GM19240 (cell line): ENCODE data around the gene PAM16.

Experiments used
- DNase-seq: peaks from one replicate; pipeline ENCODE4 v3.0.0; 2011; ENCODE audit warnings: low spot score; ENCODE audit not compliant: insufficient read length

PAM16 gene

DNA sequence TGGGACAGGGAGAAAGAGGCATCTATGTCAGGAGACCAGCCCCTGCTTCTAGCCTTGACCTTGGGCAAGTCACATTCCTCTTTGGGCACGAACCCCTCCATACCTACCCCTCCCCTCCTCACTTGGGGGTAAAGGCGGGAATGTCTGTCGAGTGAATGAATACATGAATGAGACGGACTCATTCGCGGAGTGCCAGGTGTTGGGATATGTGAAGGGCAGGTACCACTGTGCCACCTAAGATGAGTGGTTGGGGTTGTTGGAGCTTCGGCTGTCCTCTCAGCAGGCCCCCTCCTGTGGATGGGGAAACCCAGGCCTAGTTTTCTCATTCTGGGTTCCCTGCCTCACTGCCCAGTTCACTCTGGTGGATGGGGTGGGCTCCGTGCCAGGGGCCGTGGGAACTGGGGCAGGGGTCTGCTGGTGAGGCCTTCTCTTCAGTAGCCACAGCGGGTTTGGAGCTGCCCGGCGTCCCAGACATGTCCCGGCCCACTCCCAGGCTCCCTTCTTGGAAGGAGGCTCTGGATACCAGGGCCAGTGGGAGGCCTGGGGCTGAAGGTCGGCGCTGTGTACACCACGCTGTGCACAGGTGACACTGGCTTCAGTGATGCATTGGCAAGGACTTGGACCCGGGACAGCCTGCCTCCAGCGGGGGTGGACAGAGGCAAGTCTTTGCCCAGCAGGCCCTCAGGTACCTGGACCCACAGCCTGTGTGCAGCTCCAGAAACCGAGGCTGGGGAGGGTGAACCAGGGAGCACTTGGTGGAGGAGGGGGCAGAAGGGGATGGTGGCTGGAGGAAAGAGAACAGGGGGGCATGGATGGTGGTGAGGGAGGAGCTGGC is 29.6 kb downstream of the PAM16 start:
- DNase-seq: no peak

GRCh38 chr16:4320571-4321137 is 30.5 kb downstream of the PAM16 start:
- no peak for DNase-seq

DNA sequence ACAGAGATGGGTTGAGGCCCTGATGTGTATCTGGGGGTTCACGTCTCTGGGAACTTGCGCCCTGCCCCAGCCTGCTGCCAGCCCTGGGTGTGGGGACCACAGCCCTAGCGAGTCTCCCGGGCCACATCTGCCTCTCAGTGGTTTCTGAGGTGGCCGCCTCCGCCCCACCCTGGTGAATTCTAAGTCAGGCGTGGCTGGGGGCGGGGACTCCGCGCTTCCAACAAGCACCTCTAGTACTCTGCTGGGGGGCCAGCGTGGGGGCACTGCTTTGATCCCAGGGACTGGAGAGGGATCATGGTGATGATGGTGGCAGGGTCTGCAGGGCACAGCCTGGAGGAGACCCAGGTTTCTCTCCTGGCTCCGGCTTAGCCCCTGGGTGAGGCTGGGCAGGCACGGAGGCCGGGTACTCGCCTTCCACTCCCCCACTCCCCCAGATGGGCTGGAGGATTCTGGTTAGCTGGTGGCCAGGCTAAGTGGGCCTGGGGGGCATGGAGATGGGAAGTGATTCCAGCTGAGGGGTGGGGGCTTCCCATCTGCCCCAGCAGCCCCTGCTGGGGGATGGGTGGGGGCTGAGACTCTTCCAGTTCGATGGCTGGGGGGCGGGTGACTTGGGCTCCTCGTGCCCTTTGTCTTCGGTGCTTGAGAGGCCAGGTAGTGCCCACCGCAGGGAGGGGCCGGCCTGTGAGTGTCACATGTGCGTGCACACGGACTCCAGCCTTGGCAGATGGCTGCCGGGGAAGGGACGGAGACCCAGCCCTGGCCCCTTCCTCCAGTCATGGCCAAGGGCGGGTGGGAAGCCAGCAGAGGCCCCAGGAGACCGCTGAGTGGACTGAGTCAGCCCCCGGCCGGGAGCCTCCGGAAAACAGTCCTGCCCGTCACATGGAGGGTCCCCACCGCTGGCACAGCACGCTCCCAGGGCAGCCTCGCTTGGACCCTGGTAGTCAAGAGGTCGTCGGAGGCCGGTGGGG is 31.4 kb downstream of the PAM16 start:
- DNase-seq: peak; percentile 64

DNA sequence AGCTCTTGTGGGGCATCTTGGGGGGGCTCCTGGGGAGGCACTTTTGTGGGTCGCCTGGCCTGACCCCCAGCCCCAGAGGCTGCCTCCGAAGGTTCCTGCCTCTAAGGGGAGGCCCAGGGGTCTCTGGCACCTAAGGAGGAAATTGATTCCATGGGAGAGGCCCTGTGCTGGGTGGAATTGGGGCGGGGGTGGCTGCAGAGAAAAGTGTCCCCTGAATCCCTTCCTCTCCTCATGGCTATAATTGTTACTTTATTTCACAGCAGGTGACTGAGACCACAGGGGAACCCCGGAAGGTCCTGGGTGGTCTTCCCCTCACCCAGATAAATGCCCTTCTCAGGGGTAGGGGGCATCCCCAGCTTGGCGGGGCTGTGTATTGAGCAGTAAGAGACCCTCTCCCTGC is 32.2 kb downstream of the PAM16 start:
- DNase-seq: no peak

DNA sequence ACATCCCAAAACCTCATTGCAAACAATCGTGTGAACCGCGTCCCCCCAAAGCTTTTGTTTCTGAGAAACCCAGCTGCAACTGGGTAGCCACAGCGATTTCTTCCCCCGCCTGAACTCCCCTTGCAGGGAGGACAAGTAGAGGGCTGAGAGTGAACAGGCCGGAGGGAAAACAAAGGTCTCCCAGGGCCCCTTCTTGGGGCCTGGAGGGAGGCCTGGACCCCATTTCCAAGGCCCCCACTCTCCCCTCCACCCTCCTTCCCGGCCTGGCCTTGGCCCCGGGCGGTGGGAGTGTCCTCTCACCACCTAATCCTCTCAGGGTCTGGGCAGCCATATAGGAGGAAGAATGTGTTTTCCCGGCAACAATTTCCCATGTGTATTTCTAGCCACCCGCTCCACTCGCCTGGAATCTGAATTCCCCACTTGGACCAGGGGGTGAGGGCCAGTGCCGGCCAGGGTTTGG is 32.6 kb downstream of the PAM16 start:
- DNase-seq: no peak

DNA sequence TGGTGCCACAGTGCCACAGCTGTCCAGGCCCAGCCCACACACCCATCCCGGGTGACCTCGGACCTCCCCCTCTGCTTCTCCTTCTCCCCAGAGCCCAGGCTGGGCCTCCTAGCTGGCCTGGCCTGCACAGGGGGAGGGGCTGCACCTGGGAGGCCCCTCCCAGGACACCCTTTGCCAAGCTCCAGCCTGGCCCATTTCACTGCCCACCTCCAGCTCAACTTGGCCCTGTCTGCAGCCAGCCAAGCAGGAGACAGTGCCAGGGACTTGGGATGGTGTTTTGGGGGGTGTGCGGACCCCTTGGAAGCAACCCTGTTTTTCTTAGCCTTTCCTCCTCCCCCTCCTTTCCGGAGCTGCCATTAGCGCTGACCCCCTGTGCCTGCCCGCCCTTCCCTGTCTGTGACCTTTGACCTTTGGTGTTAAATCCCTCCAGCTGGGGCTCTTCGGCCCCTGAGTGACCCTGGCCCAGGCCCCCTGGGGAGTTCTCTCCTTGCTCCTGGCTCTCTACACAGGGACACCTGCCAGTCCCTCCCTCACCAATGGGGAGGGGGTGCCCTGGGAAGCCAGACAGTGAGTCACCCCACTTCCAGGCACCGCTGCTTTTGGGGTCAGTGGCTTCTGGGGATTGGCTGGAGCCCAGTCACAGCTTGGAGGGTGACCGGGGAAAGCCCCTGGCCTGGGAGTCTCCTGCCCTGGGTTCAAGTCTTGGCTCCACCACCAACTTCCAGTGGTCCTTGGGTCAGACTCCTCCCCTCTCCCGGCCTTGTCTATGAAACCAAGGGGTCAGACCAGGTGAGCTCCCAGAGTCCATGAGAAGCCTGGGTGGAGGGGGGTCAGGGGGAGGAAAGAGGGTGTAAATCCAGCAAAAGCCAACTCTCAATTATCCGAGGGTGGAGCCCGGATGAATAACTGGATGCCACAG is 33.3 kb downstream of the PAM16 start:
- no peak for DNase-seq

DNA sequence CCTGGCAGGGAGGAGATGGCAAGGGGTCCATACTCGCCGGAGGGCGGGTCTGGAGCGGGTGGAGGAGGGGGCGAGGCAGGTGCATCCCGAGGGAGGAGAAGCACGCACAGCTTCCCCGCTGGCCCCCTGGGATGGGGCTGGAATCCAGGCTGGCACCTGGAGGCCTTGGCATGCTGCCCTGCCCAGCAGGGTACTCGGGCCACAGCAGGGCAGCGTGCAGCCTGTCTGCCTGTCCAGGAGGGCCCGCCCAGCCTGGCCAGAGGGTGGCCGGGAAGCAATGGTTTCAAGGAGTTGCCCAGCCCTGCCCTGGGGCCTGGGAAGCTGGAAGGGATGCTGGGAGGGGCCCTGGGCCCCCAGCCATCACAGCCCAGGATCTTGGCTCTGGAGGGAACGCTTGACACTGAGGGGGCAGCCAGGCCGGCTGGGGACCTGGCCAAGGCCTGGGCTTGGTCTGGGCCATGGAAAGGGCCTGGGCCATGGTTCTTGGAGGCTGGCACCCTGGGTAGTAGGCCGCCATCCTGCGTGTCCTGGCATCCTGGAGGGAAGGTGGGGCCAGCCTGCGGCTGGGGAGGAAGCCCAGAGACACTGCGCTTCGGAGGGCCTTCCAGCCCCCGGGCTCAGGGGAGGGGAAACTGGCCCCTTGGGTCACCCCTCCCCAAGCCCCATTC is 34.1 kb downstream of the PAM16 start:
- no peak for DNase-seq

- DNase-seq: no peak
Observed at GRCh38 chr16:4316108-4316863, 34.8 kb downstream of the PAM16 start.

DNA sequence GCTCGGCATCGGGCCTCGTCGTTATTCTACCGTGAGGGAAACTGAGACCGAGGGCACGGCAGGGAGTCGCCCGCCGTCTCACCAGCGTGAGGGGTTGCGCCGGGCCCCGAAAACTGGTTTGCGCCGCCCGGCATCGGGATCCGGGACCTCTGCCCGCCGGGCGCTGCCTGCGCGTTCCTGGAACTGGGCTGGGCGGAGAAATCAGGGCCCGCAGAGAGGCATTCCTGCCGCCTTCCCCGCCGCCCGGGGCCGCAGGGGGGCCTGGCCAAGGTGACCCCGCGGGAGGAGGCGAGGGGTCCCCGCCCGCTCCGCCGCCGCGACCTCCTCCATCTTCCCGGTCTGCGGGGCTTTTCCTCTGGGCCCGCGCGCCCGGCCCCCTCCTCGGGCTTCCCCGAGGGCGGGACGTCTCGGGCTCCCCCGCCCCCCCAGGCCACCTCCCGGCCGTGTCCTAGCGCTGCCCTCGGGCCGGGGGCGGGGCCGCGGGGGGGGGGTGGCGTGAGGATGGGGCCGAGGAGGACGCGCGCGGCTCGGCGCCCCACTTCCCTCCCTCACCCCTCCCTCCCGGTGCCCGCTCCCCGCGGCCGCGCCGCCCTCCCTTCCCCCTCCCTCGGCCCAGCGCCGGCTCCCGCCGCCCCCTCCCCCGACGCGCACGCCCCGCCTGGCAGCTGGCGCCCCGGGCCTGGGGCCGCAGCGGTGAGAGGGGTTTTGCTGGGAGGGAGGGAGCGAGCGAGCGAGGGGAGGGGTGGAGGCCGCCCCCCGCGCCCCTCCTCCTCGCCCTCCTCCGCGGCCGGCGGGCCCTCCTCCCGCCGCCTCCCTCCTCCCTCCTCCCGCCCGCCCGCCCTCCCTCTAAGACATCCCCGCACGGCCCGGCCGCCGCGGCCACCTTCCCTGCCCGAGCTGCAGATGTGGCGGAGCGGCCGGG is 35.7 kb downstream of the PAM16 start, which contains the start of gene GLIS2:
Gene GLIS2 (plus strand): TSS at position 882 of the 922 bp plus-strand sequence. CDS start 16,214 bp downstream, outside the sequence.
- DNase-seq: no peak

DNA sequence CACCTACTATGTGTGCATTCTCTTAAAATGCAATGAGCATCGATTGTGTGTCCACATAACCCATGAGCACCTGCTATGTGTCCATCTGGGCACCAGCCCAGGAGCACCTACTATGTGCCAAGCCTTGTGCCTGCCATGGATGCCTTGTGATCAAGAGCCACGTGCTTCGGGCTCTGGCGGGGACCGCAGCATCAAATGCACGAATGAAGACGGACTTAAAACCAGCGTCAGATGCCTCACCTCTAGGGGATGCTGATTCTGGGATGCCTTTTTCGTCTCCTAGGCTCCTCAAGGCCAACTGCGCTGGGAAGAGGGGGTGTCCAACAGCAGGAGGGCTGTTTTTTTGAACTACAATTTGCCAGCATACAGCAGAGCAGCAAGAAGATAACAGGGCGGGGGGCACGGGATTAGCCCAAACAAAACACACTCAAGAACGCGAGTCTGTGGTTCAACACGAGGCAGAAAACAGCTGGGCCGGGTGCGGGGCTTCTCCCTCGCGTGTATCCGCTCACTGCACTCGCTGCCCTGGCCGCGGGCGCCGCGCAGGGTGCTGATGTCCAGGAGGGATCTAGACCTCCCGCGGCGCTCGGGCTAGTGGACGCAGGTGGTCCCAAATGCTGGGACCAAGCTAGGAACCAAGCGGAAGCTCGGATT is 36.5 kb downstream of the PAM16 start:
- DNase-seq: no peak

GRCh38 chr16:4313563-4314531 is 37.3 kb downstream of the PAM16 start:
- DNase-seq: peak; percentile 75

DNA sequence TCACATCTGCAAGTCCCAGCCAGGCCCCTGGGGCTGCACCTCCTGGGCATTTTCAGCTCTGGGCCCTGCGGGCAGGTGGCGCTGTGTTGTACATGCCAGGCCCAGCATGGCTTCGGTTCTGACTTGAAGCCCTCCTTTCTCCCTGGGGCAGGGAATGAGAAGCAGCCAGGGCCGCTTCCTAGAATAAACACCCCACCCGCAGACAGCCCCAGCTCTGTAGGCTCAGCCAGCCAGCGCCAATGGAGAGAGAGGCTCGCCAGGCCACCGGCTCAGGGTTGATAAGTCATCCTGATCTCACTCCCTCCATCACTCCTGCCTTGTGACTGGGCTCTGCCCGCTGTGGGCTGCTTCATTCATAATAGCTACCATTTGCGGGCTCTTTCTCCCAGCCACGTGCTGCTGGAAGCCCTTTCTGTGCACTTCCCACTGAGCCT is 41.3 kb downstream of the PAM16 start:
- DNase-seq: no peak

- no peak for DNase-seq
Observed at GRCh38 chr16:4309102-4309832, 41.9 kb downstream of the PAM16 start.

DNA sequence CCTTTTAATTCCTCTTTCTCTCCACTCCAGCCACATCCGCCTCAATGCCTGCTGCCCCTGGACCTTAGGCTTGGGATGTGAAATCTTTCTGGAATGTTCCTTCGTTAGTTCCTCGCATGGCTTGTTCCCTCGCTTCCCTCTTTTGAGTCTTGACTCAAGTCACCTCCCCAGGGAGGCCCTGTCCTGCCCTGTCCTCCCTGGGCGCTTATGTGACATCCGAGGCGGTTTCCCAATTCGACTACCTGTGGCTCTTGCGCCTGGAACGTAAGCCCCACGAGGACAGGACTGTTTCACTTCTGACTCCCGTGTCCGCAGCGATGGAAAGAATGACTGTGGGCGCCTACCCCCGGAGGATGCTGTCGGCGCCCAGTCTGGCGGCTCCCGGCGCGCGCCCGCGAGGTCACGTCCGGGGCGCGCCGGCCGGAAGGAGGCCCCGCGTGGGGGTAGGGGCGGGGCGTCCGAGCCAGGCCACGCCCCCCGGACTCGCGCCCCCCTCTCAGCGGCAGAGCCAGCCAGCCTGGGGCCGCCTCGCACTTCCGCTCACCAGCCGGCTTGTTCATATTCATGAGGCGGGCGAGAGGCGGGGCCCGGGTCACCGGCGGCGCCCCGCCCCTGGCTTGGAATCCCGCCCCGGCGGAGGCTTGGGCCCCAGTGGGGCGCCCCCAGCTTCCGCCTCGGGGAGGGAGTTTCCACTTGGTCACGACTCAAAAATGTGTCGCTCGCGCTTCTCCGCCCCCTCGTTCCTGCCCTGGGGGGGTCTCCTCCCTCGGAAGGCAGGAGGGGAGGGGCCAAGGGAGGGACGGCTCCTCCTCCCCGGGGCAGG is 43.7 kb downstream of the PAM16 start:
- DNase-seq: peak; percentile 93
